PFSK-1 (cell line): ENCODE measurements around the gene HNRNPH1.

ENCODE experiments used
- FOXP2 ChIP-seq: optimal IDR thresholded peaks from 2 replicates; pipeline ENCODE3; 2011; ENCODE audit warnings: borderline replicate concordance, control low read depth, inconsistent platforms; ENCODE audit not compliant: insufficient read depth; ENCODE audit errors: extremely low read length, extremely low read depth
- POLR2AphosphoS5 ChIP-seq: IDR thresholded peaks from 2 replicates; pipeline ENCODE4 v1.6.1; 2012; ENCODE audit warnings: low read depth, mild to moderate bottlenecking, control low read depth, low read length, moderate library complexity
- SIN3A ChIP-seq: IDR thresholded peaks from 2 replicates; pipeline ENCODE4 v1.6.1; 2012; ENCODE audit warnings: mild to moderate bottlenecking, low read length, moderate library complexity, borderline replicate concordance; ENCODE audit not compliant: insufficient read depth
- TAF1 ChIP-seq: IDR thresholded peaks from 2 replicates; pipeline ENCODE4 v1.6.1; 2012; ENCODE audit warnings: low read length, control low read depth, borderline replicate concordance; ENCODE audit not compliant: insufficient read depth
- TF ChIP-seq, protein P1 (sequence below), 2 experiments: IDR thresholded peaks; 2 replicates each; pipeline versions ENCODE4 v1.6.1 to v1.8.0; 2011 to 2012; ENCODE audit warnings: low read depth in 2 of 2, low read length in 2 of 2, control low read depth in 1 of 2, inconsistent platforms in 1 of 2, mild to moderate bottlenecking in 1 of 2, moderate library complexity in 1 of 2; ENCODE audit not compliant: insufficient read depth in 1 of 2

- TF ChIP-seq, protein P1, sequence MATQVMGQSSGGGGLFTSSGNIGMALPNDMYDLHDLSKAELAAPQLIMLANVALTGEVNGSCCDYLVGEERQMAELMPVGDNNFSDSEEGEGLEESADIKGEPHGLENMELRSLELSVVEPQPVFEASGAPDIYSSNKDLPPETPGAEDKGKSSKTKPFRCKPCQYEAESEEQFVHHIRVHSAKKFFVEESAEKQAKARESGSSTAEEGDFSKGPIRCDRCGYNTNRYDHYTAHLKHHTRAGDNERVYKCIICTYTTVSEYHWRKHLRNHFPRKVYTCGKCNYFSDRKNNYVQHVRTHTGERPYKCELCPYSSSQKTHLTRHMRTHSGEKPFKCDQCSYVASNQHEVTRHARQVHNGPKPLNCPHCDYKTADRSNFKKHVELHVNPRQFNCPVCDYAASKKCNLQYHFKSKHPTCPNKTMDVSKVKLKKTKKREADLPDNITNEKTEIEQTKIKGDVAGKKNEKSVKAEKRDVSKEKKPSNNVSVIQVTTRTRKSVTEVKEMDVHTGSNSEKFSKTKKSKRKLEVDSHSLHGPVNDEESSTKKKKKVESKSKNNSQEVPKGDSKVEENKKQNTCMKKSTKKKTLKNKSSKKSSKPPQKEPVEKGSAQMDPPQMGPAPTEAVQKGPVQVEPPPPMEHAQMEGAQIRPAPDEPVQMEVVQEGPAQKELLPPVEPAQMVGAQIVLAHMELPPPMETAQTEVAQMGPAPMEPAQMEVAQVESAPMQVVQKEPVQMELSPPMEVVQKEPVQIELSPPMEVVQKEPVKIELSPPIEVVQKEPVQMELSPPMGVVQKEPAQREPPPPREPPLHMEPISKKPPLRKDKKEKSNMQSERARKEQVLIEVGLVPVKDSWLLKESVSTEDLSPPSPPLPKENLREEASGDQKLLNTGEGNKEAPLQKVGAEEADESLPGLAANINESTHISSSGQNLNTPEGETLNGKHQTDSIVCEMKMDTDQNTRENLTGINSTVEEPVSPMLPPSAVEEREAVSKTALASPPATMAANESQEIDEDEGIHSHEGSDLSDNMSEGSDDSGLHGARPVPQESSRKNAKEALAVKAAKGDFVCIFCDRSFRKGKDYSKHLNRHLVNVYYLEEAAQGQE (IDR thresholded peaks at IDR 0.05; ENCODE audit: insufficient read depth in 1 of 2, low read depth in 2 of 2, low read length in 2 of 2), result no peak
- TF ChIP-seq SIN3A (no peak), POLR2AphosphoS5 (no peak), TAF1 (no peak), FOXP2 (peak; percentile 22)
These were observed 653 bp upstream of the HNRNPH1 start for GRCh38 chr5:179623906-179624741.
